DND-41 (cell line): ENCODE data around the gene TUBB3.

Experiments
- EZH2 ChIP-seq: IDR thresholded peaks from 3 replicates; pipeline ENCODE4 v1.6.1; 2012; ENCODE audit warnings: borderline replicate concordance, low read depth, mild to moderate bottlenecking, moderate library complexity, low read length, inconsistent platforms; ENCODE audit not compliant: severe bottlenecking
- TF ChIP-seq, protein P1 (sequence below): IDR thresholded peaks from 2 replicates; pipeline ENCODE4 v1.5.1; 2012; ENCODE audit warnings: borderline replicate concordance, low read length, moderate library complexity, mild to moderate bottlenecking; ENCODE audit not compliant: poor library complexity, severe bottlenecking; ENCODE audit errors: extremely low read depth

DNA sequence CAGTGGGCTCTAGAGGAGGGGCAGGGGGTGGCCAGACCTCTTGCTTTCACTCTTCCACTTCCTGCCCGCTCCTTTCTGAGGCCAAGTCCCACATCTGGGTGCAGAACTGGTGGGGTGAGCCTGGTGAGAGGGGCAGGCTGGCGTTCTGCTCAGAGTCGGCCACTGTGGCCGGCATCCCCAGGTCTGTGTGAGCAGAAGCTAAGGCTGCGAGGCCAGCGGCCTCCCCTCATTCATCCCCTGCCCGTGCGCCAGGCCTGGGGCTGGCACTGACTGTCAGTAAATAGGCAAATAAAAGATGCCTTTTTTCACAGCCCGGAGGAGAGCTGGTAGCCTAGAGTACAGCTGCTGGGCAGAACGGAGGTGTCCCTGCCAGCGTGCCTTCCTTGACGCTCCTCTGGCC, 26.6 kb downstream of the TUBB3 start:
- TF ChIP-seq, protein P1, sequence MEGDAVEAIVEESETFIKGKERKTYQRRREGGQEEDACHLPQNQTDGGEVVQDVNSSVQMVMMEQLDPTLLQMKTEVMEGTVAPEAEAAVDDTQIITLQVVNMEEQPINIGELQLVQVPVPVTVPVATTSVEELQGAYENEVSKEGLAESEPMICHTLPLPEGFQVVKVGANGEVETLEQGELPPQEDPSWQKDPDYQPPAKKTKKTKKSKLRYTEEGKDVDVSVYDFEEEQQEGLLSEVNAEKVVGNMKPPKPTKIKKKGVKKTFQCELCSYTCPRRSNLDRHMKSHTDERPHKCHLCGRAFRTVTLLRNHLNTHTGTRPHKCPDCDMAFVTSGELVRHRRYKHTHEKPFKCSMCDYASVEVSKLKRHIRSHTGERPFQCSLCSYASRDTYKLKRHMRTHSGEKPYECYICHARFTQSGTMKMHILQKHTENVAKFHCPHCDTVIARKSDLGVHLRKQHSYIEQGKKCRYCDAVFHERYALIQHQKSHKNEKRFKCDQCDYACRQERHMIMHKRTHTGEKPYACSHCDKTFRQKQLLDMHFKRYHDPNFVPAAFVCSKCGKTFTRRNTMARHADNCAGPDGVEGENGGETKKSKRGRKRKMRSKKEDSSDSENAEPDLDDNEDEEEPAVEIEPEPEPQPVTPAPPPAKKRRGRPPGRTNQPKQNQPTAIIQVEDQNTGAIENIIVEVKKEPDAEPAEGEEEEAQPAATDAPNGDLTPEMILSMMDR: no peak
- no peak for TF ChIP-seq EZH2
